RPMI8226 (cell line): ENCODE results near the gene CYTH2.

Source experiments
- DNase-seq: peaks from one replicate; pipeline ENCODE4 v3.0.0-alpha.2; 2015

Gene CYTH2

GRCh38 chr19:48454150-48454730, 14.9 kb upstream of the CYTH2 start:
- no peak for DNase-seq

GRCh38 chr19:48455171-48455907, 13.8 kb upstream of the CYTH2 start, which contains the start of gene KCNJ14:
KCNJ14 (plus strand) TSS chr19:48455574; CDS start chr19:48461725, 6,151 bp downstream.
- no peak for DNase-seq

DNA sequence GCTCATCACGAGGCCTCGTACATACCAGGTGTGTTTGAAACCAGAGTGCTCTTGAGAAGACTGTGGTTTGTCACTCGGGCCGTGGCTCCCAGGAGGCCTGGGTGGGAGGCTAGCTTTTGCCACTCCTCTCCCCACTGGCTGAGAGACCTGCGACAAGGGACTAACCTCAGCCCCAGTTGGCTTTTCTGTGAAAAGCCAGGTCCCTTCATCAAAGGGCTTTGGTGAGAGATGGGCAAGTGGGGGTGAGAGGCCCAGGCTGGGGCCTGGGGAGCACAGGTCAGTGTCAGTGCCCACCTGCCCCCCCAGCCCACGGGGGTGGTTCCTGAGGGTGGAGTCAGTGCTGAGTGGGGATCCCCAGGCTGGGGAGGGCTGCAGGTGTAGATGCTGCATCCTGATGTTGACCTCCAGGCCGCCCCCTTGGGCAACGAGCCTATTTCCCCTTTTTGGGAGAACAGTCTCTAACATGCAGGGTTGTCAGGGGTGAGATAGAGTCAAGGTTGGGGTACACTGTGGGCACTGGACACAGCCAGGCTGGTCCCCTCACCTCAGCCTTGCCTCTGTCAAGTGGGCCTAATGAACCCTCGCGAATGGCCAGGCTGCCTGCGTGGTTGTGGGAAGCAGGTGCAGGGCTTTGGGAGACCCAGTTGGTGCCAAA, 13.1 kb upstream of the CYTH2 start:
- DNase-seq = no peak

DNA sequence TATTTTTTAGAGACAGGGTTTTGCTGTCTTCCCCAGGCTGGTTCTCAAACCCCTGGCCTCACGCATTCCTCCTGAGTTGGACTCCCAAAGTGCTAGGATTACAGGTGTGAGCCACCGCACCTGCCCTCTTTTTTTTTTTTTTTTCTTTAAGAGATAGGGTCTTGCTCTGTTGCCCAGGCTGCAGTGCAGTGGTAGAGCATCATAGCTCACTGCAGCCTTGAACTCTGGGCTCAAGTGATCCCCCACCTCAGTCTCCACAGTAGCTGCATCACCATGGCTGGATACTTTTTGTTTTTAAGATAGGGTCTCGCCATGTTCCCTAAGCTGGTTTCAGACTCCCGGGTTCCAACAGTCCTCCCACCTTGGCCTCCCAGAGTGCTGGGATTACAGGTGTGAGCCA, 12.3 kb upstream of the CYTH2 start:
- DNase-seq = no peak

GRCh38 chr19:48458016-48458415, 11.2 kb upstream of the CYTH2 start:
- no peak for DNase-seq

- DNase-seq = no peak
Observed at GRCh38 chr19:48461651-48461981, 7.6 kb upstream of the CYTH2 start.

DNA sequence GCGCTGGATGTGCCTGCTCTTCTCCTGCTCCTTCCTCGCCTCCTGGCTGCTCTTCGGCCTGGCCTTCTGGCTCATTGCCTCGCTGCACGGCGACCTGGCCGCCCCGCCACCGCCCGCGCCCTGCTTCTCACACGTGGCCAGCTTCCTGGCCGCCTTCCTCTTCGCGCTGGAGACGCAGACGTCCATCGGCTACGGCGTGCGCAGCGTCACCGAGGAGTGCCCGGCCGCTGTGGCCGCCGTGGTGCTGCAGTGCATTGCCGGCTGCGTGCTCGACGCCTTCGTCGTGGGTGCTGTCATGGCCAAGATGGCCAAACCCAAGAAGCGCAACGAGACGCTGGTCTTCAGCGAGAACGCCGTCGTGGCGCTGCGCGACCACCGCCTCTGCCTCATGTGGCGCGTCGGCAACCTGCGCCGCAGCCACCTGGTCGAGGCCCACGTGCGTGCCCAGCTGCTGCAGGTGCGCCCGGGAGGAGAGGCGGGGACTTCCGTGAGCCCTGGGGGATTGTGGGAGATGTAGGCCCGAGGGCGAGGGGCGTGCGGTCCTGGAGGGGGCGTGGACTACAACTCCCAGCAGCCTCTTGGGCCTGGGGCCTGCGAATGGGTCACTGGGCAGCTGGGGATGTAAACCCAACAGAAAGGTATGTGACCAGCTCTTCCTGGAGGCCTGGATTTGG, 7.0 kb upstream of the CYTH2 start:
- DNase-seq = no peak

- DNase-seq = no peak
Observed at GRCh38 chr19:48465215-48465614, 4.0 kb upstream of the CYTH2 start.

DNA sequence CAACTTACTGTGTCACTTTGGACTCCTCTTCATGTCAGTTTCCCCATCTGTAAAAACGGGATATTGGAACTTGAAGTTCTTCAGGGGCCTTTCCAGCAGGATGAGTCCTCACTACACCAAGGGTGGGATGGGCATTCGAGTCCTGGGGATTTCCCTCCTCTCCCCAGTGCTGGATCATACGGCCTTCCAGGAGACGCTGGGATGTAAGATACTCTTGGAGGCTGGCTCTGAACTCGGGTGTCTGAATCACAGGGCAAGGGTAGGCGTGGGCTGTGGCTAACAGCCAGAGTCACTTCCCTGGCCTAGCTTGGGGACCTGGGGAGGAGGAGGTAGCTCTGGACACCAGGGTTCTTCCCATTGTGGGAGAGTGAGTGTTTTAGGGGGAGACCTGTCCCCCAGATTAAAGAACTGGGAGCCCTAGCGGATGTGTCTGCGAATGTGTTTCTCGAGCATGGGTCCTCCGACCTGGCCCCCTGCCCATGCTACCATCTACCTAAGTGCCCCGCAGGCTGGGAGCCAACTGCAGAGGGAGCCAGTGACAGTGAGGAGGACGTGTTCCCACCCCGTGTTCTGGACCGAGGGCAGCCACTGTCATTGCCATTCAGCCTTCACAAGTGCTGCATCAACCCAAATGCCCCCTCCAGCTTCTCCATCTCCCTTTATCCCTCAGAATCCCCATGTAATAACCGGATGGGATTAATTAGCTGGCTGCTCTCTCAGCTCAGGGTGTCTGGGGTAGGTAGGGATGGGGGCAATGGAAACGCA, 2.4 kb upstream of the CYTH2 start:
- DNase-seq = no peak

- peak; percentile 98 for DNase-seq
Observed at GRCh38 chr19:48468772-48469288, 339 bp upstream of the CYTH2 start.

DNA sequence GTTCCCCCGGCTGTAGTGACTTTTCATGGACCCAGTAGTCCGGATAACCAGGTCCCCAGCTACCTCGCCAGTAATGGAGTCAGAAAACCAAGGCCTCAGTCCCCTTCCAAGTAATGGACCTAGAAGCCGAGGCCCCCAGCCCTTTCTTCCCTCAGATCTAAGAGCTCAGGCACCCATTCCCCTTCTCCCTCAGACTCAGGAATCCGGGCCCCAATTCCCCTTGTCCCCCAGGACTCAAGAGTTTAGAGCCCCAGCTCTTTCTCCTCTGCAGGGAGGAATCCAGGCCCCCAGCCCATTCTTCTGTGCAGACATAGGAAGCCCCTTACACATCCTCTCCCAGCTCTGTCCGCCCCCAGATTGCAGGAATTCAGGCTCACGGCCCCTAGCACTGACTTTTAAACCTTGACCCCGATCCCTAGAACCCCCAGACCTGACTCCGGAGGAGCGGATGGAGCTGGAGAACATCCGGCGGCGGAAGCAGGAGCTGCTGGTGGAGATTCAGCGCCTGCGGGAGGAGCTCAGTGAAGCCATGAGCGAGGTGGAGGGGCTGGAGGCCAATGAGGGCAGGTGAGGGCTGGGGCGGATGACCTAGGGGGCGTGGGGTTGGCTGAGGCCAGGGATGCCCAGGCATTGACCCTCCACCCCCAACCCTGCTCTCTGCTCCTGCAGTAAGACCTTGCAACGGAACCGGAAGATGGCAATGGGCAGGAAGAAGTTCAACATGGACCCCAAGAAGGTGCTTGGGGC, 938 bp downstream of the CYTH2 start:
- no peak for DNase-seq

DNA sequence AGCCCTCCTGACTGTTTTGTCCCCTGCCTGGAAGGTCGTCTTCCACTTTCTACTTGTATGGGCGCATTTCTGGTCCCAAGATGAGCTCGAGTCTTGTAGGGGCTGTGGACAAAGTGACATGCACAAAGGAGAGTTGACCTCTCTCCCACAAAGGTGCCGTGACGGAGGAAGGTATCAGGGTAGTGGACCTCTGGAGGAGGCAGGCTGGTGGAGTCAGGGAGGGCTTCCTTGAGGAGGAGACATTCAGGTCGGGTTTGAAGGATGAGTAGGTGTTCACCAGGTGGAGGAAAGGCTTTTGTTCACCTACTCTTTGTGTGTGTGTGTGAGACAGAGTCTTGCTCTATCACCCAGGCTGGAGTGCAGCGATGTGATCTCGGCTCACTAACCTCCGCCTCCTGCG, 1.7 kb downstream of the CYTH2 start:
- no peak for DNase-seq

- no peak for DNase-seq
Observed at GRCh38 chr19:48471836-48472235, 2.7 kb downstream of the CYTH2 start.

GRCh38 chr19:48473161-48473966, 4.2 kb downstream of the CYTH2 start:
- DNase-seq = no peak

GRCh38 chr19:48474084-48474592, 5.0 kb downstream of the CYTH2 start:
- DNase-seq = no peak

DNA sequence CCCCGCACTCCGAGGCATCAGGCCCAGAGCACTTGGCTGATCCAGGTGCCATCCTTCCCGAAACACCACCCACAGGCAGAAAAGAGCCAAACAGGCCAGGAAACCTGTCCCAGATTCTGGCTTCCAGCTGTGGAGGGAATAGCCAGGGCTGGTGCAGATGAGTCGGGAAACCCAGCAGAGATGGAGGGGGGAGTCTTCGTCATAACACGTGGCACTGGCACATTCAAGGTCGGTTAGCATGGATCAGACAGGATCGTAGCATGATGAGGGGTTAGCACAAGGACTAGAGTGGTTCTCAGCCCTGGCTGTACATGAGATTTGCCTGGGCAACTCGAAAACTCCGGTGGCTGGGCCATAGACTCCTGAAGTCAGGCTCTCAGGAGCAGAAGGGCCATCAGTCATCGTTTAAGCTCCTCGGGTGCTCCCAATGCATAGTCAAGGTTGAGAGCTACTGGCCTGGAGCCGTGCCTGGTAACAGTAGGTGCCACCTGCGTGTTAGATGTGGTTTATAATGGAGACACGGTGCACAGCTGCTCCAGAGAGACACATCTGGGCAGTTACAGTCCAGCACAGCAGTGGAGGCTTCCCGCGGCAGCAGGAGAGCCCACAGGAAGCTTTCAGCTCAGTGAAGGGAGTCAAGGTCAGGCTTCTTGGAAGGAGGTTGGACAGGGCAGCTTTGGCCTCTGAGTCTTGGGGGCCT, 6.3 kb downstream of the CYTH2 start:
- DNase-seq = no peak

DNA sequence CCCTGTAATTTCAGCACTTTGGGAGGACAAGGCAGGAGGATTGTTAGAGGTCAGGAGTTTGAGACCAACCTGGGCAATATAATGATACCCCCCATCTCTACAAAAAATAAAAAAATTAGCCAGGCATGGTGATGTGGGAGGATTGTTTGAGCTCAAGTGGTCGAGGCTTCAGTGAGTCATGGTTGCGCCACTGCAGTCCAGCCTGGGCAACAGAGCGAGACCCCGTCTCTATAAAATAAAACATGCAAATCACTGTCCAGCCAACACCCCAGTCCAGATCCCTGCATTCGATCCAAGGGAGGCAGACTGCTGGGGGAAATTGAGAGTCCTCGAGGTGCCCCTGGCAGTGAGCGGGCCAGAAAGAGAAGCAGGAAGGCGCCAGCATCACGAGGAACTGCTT, 7.0 kb downstream of the CYTH2 start:
- no peak for DNase-seq

DNA sequence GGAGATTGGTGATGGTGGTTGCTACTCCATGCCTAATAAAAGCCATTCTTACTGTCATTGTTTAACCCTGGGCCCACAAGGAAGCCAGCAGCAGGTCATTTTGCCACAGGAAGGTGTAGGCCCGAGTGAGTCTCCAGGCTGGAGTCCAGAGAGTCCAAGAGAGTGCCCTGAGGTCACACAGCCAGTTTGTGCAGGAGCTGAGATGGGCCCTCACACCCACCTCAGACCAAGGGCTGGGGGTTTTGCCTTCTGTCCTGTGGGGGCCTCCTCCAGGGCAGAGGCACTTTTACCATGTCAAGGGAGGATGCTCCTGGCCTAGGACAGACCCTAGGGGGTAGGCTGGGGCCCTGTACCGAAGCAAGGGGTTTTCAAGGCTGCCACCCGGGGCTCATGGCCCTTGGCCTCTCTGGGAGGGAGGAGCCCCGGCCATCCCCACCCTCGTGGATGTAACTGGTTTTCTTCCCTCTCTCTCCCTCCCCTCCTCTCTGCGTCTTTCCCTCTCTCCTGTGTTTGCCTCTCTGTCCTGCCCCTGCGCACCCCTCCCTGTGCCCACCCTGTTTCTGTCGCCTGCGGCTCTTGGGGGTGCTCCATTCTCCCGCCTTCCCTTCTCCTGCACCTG, 8.0 kb downstream of the CYTH2 start:
- DNase-seq = no peak

- no peak for DNase-seq
Observed at GRCh38 chr19:48477698-48478338, 8.6 kb downstream of the CYTH2 start.
